Kidney epithelial cell (primary cell): ENCODE results near the gene RAPGEF4. TPM values are rescaled to one million over a fixed set of nuclear protein-coding genes. Genes with fewer than 3 reads are reported as not detected.

Experiments used
- DNase-seq: peaks from one replicate; pipeline ENCODE4 v3.0.0-alpha.2; 2010; ENCODE audit warnings: low read depth
- H3K27me3 ChIP-seq: 2 replicates; pipeline ENCODE4 v1.6.0; 2011; ENCODE audit warnings: low read length; ENCODE audit not compliant: control insufficient read depth, insufficient read depth
- H3K36me3 ChIP-seq: 2 replicates; pipeline ENCODE4 v1.5.1; 2011; ENCODE audit warnings: low read length; ENCODE audit not compliant: control insufficient read depth, insufficient read depth
- H3K4me3 ChIP-seq: 2 replicates; pipeline ENCODE4 v1.5.1; 2011; ENCODE audit warnings: low read depth, mild to moderate bottlenecking, control low read depth, low read length
- CTCF ChIP-seq: IDR thresholded peaks from 2 replicates; pipeline ENCODE4 v1.5.1; 2011; ENCODE audit warnings: mild to moderate bottlenecking, moderate library complexity, low read length, control low read depth, inconsistent platforms; ENCODE audit not compliant: insufficient read depth, poor library complexity, severe bottlenecking
- total RNA-seq: library from RNA; depleted of rRNA; stranded (reverse); fragments of >200 nt; gene quantifications from 2 replicates; pipeline ENCODE4 v1.2.3, GENCODE V29; 2015

RAPGEF4 gene
- total RNA-seq, 1 donor from 2014 or later: 0.71 TPM

- no peak for DNase-seq
- H3K4me3 ChIP-seq: no peak overlapping the region
- no peaks in the 10 kb centered on the region for H3K27me3 ChIP-seq
- no peaks in the 10 kb centered on the region for H3K36me3 ChIP-seq
- no peak for TF ChIP-seq CTCF
Measured at GRCh38 chr2:172859581-172860335, 124.1 kb downstream of the RAPGEF4 start.

GRCh38 chr2:172860336-172860707, 124.7 kb downstream of the RAPGEF4 start:
- no peak overlapping the region for H3K4me3 ChIP-seq
- no peaks in the 10 kb centered on the region for H3K36me3 ChIP-seq
- no peak for TF ChIP-seq CTCF
- no peaks in the 10 kb centered on the region for H3K27me3 ChIP-seq
- no peak for DNase-seq

- Histone ChIP-seq H3K27me3 (no peaks in the 10 kb centered on the region), H3K36me3 (no peaks in the 10 kb centered on the region), H3K4me3 (no peak overlapping the region)
- DNase-seq: no peak
- no peak for TF ChIP-seq CTCF
Measured at GRCh38 chr2:172861098-172861497, 125.5 kb downstream of the RAPGEF4 start.

GRCh38 chr2:172861656-172862476, 126.2 kb downstream of the RAPGEF4 start:
- H3K4me3 ChIP-seq: no peak overlapping the region
- no peak for DNase-seq
- H3K27me3 ChIP-seq: no peaks in the 10 kb centered on the region
- no peak for TF ChIP-seq CTCF
- H3K36me3 ChIP-seq: no peaks in the 10 kb centered on the region

- Histone ChIP-seq H3K27me3 (no peaks in the 10 kb centered on the region), H3K4me3 (no peak overlapping the region), H3K36me3 (no peaks in the 10 kb centered on the region)
- no peak for TF ChIP-seq CTCF
- no peak for DNase-seq
Measured at GRCh38 chr2:172863341-172863740, 127.7 kb downstream of the RAPGEF4 start.

- DNase-seq: no peak
- H3K36me3 ChIP-seq: no peaks in the 10 kb centered on the region
- TF ChIP-seq CTCF: peak; percentile 53
- H3K4me3 ChIP-seq: no peak overlapping the region
- no peaks in the 10 kb centered on the region for H3K27me3 ChIP-seq
Measured at GRCh38 chr2:172864182-172864581, 128.5 kb downstream of the RAPGEF4 start.
